B cell (primary cell): Measurements from ENCODE around the gene TOMM40L. TPM values are rescaled to one million over a fixed set of nuclear protein-coding genes. Genes with fewer than 3 reads are reported as not detected.
A peak's percentile ranks its signal among the peaks of the same experiment; 100 is the strongest.

Experiments used
- ATAC-seq: fragments of 200-7000 bp; cut with Tn5 transposase; one replicate; pipeline ENCODE4 v1.10.0; 2021; ENCODE audit warnings: low read depth, mild to moderate bottlenecking, moderate number of reproducible peaks, moderate library complexity
- CTCF ChIA-PET: fragments of 350-600 bp; sonication (Branson Sonifier 250); formaldehyde crosslinking; loops from one replicate; lab custom pipeline; 2021; ENCODE audit warnings: antibody characterized with exemption, inconsistent platforms; lab: Charles Lee
- POLR2A ChIA-PET: fragments of 350-600 bp; sonication (Branson Sonifier 250); formaldehyde crosslinking; loops from one replicate; lab custom pipeline; 2021; ENCODE audit warnings: antibody characterized with exemption; lab: Charles Lee
- DNase-seq: peaks from one replicate; pipeline ENCODE4 v3.0.0; 2013
- H2AFZ ChIP-seq: 2 replicates; pipeline ENCODE4 v1.6.1; 2012; ENCODE audit warnings: mild to moderate bottlenecking, low read depth, low read length; ENCODE audit not compliant: insufficient read depth, poor library complexity, severe bottlenecking
- H3K27ac ChIP-seq, 2 donors: 1 replicate in 1 of 2; 2 replicates in 1 of 2; pipeline ENCODE4 v1.5.1; 2012 to 2013; ENCODE audit warnings: low read length in 2 of 2, mild to moderate bottlenecking in 2 of 2, moderate library complexity in 1 of 2
- H3K27me3 ChIP-seq, 4 experiments: fragments of 200-600 bp in 1 of 4; sonication (generic) in 1 of 4; replicated peaks in 1 of 4; 1 replicate in 2 of 4; 2 replicates in 2 of 4; pipeline versions ENCODE4 v1.6.1 to v1.7.0; 2013 to 2016; ENCODE audit warnings: low read length in 3 of 4, mild to moderate bottlenecking in 2 of 4, mixed read lengths in 1 of 4, moderate library complexity in 1 of 4; ENCODE audit not compliant: insufficient read depth in 4 of 4, control insufficient read depth in 3 of 4; ENCODE audit errors: control extremely low read depth in 1 of 4
- H3K36me3 ChIP-seq, 2 experiments: replicated peaks in 1 of 2; 1 replicate in 1 of 2; 2 replicates in 1 of 2; pipeline versions ENCODE4 v1.6.1 to v1.7.1; 2013; ENCODE audit warnings: low read length in 1 of 2; ENCODE audit not compliant: insufficient read depth in 2 of 2, control insufficient read depth in 1 of 2; ENCODE audit errors: control extremely low read depth in 1 of 2, extremely low read depth in 1 of 2
- H3K4me1 ChIP-seq, 2 donors: fragments of 200-600 bp in 1 of 2; sonication (generic) in 1 of 2; 1 replicate in 1 of 2; 2 replicates in 1 of 2; pipeline versions ENCODE4 v1.5.1 to v1.6.1; 2013 to 2017; ENCODE audit warnings: low read length in 2 of 2; ENCODE audit not compliant: control insufficient read depth in 2 of 2, insufficient read depth in 2 of 2
- H3K4me2 ChIP-seq: replicated peaks from 2 replicates; pipeline ENCODE3; 2012; ENCODE audit warnings: mild to moderate bottlenecking, low read depth, low read length; ENCODE audit not compliant: poor library complexity, severe bottlenecking
- H3K4me3 ChIP-seq, 5 experiments: fragments of 200-600 bp in 1 of 5; sonication (generic) in 1 of 5; 1 replicate in 3 of 5; 2 replicates in 2 of 5; pipeline versions ENCODE4 v1.5.1 to v1.7.0; 2011 to 2016; ENCODE audit warnings: low read length in 4 of 5, mild to moderate bottlenecking in 4 of 5, low read depth in 2 of 5, control low read depth in 1 of 5, moderate library complexity in 1 of 5; ENCODE audit not compliant: insufficient read depth in 1 of 5; ENCODE audit errors: control extremely low read depth in 1 of 5, extremely low read depth in 1 of 5
- H3K79me2 ChIP-seq: fragments of 200-600 bp; sonication (generic); one replicate; pipeline ENCODE4 v1.6.0; 2016; ENCODE audit warnings: low read length; ENCODE audit not compliant: control insufficient read depth, insufficient read depth
- H3K9ac ChIP-seq: fragments of 200-600 bp; sonication (generic); 2 replicates; pipeline ENCODE4 v1.6.1; 2017; ENCODE audit warnings: mild to moderate bottlenecking, low read length, moderate library complexity
- H3K9me3 ChIP-seq, 3 donors: one replicate each; pipeline versions ENCODE4 v1.6.1 to v1.7.1; 2013; ENCODE audit warnings: low read length in 2 of 3; ENCODE audit not compliant: control insufficient read depth in 2 of 3, insufficient read depth in 1 of 3; ENCODE audit errors: control extremely low read depth in 1 of 3
- H4K20me1 ChIP-seq: 2 replicates; pipeline ENCODE4 v1.6.0; 2012; ENCODE audit warnings: mild to moderate bottlenecking, low read length; ENCODE audit not compliant: insufficient read depth, control insufficient read depth, poor library complexity, severe bottlenecking
- H3K27ac Mint-ChIP-seq: one replicate; pipeline ENCODE4 v1.8.0; 2021; ENCODE audit warnings: mixed read lengths
- H3K27me3 Mint-ChIP-seq: one replicate; pipeline ENCODE4 v1.8.0; 2021; ENCODE audit warnings: mixed read lengths
- H3K4me1 Mint-ChIP-seq: one replicate; pipeline ENCODE4 v1.8.0; 2021; ENCODE audit warnings: mixed read lengths
- H3K4me3 Mint-ChIP-seq: one replicate; pipeline ENCODE4 v1.8.0; 2021; ENCODE audit warnings: mixed read lengths
- H3K9me3 Mint-ChIP-seq: one replicate; pipeline ENCODE4 v1.8.0; 2022; ENCODE audit warnings: mixed read lengths; ENCODE audit not compliant: insufficient read depth
- EZH2 ChIP-seq: IDR thresholded peaks from 2 replicates; pipeline ENCODE4 v1.6.1; 2012; ENCODE audit warnings: borderline replicate concordance, low read depth, mild to moderate bottlenecking, moderate library complexity, low read length; ENCODE audit not compliant: insufficient read depth, poor library complexity, severe bottlenecking
- WGBS: methylation state at CpG from one replicate; pipeline ENCODE4 v1.1.5; 2013; ENCODE audit warnings: missing lambda C conversion rate; ENCODE audit not compliant: insufficient coverage; 5-methylcytosine and 5-hydroxymethylcytosine counted together
- intact Hi-C: fragments of 100-400 bp; cut with micrococcal nuclease; formaldehyde crosslinking; loops from one replicate; pipeline ENCODE4 v1.10.0; 2022
- polyA plus RNA-seq: library from polyadenylated mRNA; depleted of rRNA; stranded (reverse); fragments of >200 nt; gene quantifications from 2 replicates; pipeline ENCODE4 v1.2.3, GENCODE V29; 2012
- total RNA-seq, 2 donors: library from RNA; stranded (reverse); fragments of 120-200 nt in 1 of 2; gene quantifications; 1 replicate in 1 of 2; 2 replicates in 1 of 2; pipeline versions ENCODE4 v1.2.3 to v1.2.4, GENCODE V29; 2013 to 2022
- TF ChIP-seq, protein P1 (sequence below): fragments of 200-600 bp; IDR thresholded peaks from one replicate; pipeline ENCODE4 v1.8.0; 2022; ENCODE audit warnings: antibody characterized with exemption, mild to moderate bottlenecking

The TOMM40L gene
- total and polyA plus RNA-seq, 2 donors (not counting 1 experiment from before 2014, with no cell fraction given) = 6.5 to 9.2 TPM

DNA sequence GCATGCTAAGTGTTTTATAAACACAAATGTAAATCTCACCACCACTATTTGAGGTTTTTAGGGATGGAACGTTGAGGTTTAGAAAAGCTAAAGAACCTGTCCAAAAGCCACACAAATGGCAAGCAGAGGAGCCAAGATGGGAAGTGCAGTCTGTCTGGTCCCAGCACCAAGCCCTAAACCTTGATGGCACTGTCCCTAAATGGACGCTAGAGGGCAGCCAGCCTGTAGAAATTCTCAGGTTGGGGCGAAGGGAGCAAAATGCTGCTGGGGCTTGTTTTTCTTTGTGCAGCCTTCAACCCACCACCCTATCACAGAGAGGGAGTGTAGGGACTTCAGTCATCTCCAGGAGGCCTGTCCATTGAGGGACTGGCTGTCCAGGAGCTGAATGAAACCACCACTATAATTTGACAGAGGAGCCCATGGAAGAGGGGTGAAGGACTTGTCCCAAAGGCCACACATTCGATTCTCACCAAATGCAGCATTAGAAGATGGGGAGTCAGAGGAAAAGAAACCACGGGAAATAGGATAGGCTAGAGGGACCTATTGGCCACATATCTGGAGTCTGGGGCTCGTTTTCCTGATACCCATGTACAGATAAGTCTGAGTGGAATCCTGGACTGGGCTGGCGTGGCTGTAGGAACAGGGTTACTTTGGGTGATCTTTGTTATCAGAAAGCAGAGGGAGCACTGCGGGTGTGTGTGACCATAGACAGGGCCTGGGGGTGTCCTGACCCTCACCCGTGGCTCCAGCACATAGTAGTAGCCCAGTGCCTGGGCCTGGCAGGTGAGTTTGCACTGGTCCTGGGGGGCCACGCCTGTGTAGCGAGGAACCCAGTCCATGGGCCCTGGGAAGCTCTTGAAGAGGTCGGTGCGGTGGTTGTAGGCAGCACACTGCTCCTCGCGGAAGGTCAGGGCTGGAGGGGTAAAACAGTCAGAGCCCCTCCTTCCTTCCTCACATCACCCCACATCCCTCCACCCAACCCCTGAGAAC is 33.1 kb upstream of the TOMM40L start:
- ChIA-PET POLR2A (no interaction called here), CTCF (interaction anchor here (0.6 to 4.8 kb wide), 23 partner anchors 10 to 191 kb away, joined by 3 to 64 read pairs (median 3); partner anchors contain the start of genes DEDD, NDUFS2, PPOX and TOMM40L)
- Histone ChIP-seq H3K4me1 (peaks cover 56 to 71% of the 10 kb centered on the region in 2 donors), H3K36me3 (no peaks in the 10 kb centered on the region), H3K9me3 (no peaks in the 10 kb centered on the region), H3K4me2 (peak overlapping the region; percentile 12), H2AFZ (peak overlapping the region; percentile 39), H3K9ac (no peak overlapping the region), H3K27me3 (no peaks in the 10 kb centered on the region), H3K79me2 (peaks cover 26% of the 10 kb centered on the region), H3K4me3 (no peak overlapping the region), H3K27ac (no peak overlapping the region), H4K20me1 (no peaks in the 10 kb centered on the region)
- ATAC-seq (peak; percentile 91), DNase-seq (peak; percentile 83)
- Mint-ChIP-seq H3K4me3 (no peak overlapping the region), H3K27me3 (no peaks in the 10 kb centered on the region), H3K27ac (peak overlapping the region; percentile 72), H3K9me3 (no peaks in the 10 kb centered on the region), H3K4me1 (peaks cover 56% of the 10 kb centered on the region)
- intact Hi-C loops = loop anchor here (1.0 to 5.0 kb wide), 5 partner anchors 10 to 190 kb away; partner anchors contain the start of genes NDUFS2, PPOX and TOMM40L
- WGBS = 93% methylated on average over 12 of the region's 15 CpGs
- TF ChIP-seq, protein P1, sequence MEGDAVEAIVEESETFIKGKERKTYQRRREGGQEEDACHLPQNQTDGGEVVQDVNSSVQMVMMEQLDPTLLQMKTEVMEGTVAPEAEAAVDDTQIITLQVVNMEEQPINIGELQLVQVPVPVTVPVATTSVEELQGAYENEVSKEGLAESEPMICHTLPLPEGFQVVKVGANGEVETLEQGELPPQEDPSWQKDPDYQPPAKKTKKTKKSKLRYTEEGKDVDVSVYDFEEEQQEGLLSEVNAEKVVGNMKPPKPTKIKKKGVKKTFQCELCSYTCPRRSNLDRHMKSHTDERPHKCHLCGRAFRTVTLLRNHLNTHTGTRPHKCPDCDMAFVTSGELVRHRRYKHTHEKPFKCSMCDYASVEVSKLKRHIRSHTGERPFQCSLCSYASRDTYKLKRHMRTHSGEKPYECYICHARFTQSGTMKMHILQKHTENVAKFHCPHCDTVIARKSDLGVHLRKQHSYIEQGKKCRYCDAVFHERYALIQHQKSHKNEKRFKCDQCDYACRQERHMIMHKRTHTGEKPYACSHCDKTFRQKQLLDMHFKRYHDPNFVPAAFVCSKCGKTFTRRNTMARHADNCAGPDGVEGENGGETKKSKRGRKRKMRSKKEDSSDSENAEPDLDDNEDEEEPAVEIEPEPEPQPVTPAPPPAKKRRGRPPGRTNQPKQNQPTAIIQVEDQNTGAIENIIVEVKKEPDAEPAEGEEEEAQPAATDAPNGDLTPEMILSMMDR = peak; percentile 92
- TF ChIP-seq EZH2 = no peak
